ENCODE data around the gene MAP4K1.

- TF ChIP-seq, protein P1, sequence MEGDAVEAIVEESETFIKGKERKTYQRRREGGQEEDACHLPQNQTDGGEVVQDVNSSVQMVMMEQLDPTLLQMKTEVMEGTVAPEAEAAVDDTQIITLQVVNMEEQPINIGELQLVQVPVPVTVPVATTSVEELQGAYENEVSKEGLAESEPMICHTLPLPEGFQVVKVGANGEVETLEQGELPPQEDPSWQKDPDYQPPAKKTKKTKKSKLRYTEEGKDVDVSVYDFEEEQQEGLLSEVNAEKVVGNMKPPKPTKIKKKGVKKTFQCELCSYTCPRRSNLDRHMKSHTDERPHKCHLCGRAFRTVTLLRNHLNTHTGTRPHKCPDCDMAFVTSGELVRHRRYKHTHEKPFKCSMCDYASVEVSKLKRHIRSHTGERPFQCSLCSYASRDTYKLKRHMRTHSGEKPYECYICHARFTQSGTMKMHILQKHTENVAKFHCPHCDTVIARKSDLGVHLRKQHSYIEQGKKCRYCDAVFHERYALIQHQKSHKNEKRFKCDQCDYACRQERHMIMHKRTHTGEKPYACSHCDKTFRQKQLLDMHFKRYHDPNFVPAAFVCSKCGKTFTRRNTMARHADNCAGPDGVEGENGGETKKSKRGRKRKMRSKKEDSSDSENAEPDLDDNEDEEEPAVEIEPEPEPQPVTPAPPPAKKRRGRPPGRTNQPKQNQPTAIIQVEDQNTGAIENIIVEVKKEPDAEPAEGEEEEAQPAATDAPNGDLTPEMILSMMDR (IDR thresholded peaks at IDR 0.05) = no peak
- TF ChIP-seq POLR2A (IDR thresholded peaks at IDR 0.05) = no peak
- no peak for TF ChIP-seq EP300 (IDR thresholded peaks at IDR 0.05)
These were observed 20.7 kb downstream of the MAP4K1 start for GRCh38 chr19:38597075-38597474.
